ENCODE results near the gene EN2.

Gene EN2

GRCh38 chr7:155471718-155472117, 13.8 kb downstream of the EN2 start:
- no peak for TF ChIP-seq CTCF (IDR thresholded peaks at IDR 0.05)
- peaks cover 0 to 11% (median 7%) of the 10 kb centered on the region in 3 donors for H3K9me3 ChIP-seq
- H3K27me3 ChIP-seq: peaks cover 0 to 98% of the 10 kb centered on the region in 2 donors
- H3K4me3 ChIP-seq: no peak overlapping the region
- H3K36me3 ChIP-seq: no peaks in the 10 kb centered on the region
- intact Hi-C loops (cut with DNase I; ENCODE audit: low total_unique reads): no loop called here
- DNase-seq: no peak
- H3K27ac ChIP-seq: no peak overlapping the region
- H3K4me1 ChIP-seq: peaks cover 0 to 22% (median 22%) of the 10 kb centered on the region in 4 donors

GRCh38 chr7:155477476-155477875, 19.5 kb downstream of the EN2 start:
- Histone ChIP-seq H3K27ac (no peak overlapping the region), H3K36me3 (no peaks in the 10 kb centered on the region), H3K4me1 (peaks cover 0 to 3% (median 0%) of the 10 kb centered on the region in 4 donors), H3K4me3 (no peak overlapping the region), H3K27me3 (peaks cover 0 to 66% of the 10 kb centered on the region in 2 donors), H3K9me3 (peaks cover 0 to 11% (median 7%) of the 10 kb centered on the region in 3 donors)
- intact Hi-C loops (cut with DNase I; ENCODE audit: low total_unique reads): no loop called here
- TF ChIP-seq CTCF (IDR thresholded peaks at IDR 0.05): no peak
- DNase-seq: no peak

- no peak overlapping the region for H3K4me3 ChIP-seq
- TF ChIP-seq CTCF (IDR thresholded peaks at IDR 0.05): no peak
- no peaks in the 10 kb centered on the region for H3K4me1 ChIP-seq
- H3K9me3 ChIP-seq: no peaks in the 10 kb centered on the region
- intact Hi-C loops (cut with DNase I; ENCODE audit: low total_unique reads): no loop called here
- peaks cover 0 to 50% of the 10 kb centered on the region in 2 donors for H3K27me3 ChIP-seq
- no peaks in the 10 kb centered on the region for H3K36me3 ChIP-seq
- no peak overlapping the region for H3K27ac ChIP-seq
- no peak for DNase-seq
Observed at GRCh38 chr7:155481764-155482163, 23.8 kb downstream of the EN2 start.

GRCh38 chr7:155482511-155483183, 24.7 kb downstream of the EN2 start:
- Histone ChIP-seq H3K36me3 (no peaks in the 10 kb centered on the region), H3K4me3 (no peak overlapping the region), H3K27me3 (peaks cover 0 to 48% of the 10 kb centered on the region in 2 donors), H3K4me1 (no peaks in the 10 kb centered on the region), H3K27ac (no peak overlapping the region), H3K9me3 (no peaks in the 10 kb centered on the region)
- intact Hi-C loops (cut with DNase I; ENCODE audit: low total_unique reads): no loop called here
- no peak for TF ChIP-seq CTCF (IDR thresholded peaks at IDR 0.05)
- no peak for DNase-seq

- no peak for TF ChIP-seq CTCF (IDR thresholded peaks at IDR 0.05)
- Histone ChIP-seq H3K27me3 (peaks cover 0 to 48% of the 10 kb centered on the region in 2 donors), H3K9me3 (no peaks in the 10 kb centered on the region), H3K4me3 (no peak overlapping the region), H3K36me3 (no peaks in the 10 kb centered on the region), H3K4me1 (no peaks in the 10 kb centered on the region), H3K27ac (no peak overlapping the region)
- no peak for DNase-seq
- intact Hi-C loops (cut with DNase I; ENCODE audit: low total_unique reads): no loop called here
Observed at GRCh38 chr7:155483245-155483644, 25.3 kb downstream of the EN2 start.
